ENCODE measurements around the gene SEBOX. TPM values are rescaled to one million over a fixed set of nuclear protein-coding genes. Genes with fewer than 3 reads are reported as not detected.

The SEBOX gene
- total RNA-seq, 1 donor from 2014 or later, result not detected

GRCh38 chr17:28324267-28324745 is 40.7 kb downstream of the SEBOX start:
- no peak for DNase-seq (ENCODE audit: low read depth)
- H3K4me3 ChIP-seq (ENCODE audit: low read depth, low read length), result no peak overlapping the region
- TF ChIP-seq CTCF (conservative IDR thresholded peaks at IDR 0.05; ENCODE audit: low read depth, low read length), result no peak

- peak overlapping the region; percentile 78 for H3K4me3 ChIP-seq (ENCODE audit: low read depth, low read length)
- TF ChIP-seq CTCF (conservative IDR thresholded peaks at IDR 0.05; ENCODE audit: low read depth, low read length), result no peak
- DNase-seq (ENCODE audit: low read depth), result no peak
Observed at GRCh38 chr17:28320215-28321061, 44.6 kb downstream of the SEBOX start.

- DNase-seq (ENCODE audit: low read depth), result no peak
- no peak for TF ChIP-seq CTCF (conservative IDR thresholded peaks at IDR 0.05; ENCODE audit: low read depth, low read length)
- H3K4me3 ChIP-seq (ENCODE audit: low read depth, low read length), result peak overlapping the region; percentile 78
Observed at GRCh38 chr17:28319598-28319935, 45.4 kb downstream of the SEBOX start.

GRCh38 chr17:28318759-28319597 is 46.0 kb downstream of the SEBOX start, which contains the start of gene TMEM97:
Gene TMEM97, plus strand, starts transcription at chr17:28319200. Its CDS starts 40 bp downstream, at chr17:28319240.
- TF ChIP-seq CTCF (conservative IDR thresholded peaks at IDR 0.05; ENCODE audit: low read depth, low read length), result no peak
- peak; percentile 69 for DNase-seq (ENCODE audit: low read depth)

GRCh38 chr17:28317966-28318758 is 46.8 kb downstream of the SEBOX start:
- DNase-seq (ENCODE audit: low read depth), result no peak
- no peak for TF ChIP-seq CTCF (conservative IDR thresholded peaks at IDR 0.05; ENCODE audit: low read depth, low read length)
- peak overlapping the region; percentile 78 for H3K4me3 ChIP-seq (ENCODE audit: low read depth, low read length)

More at GRCh38 chr17:28318759-28319597, 46.0 kb downstream of the SEBOX start, which contains the start of gene TMEM97:
- H3K4me3 ChIP-seq (ENCODE audit: low read depth, low read length), result peak within 1 kb of the TSS; percentile 78
